Hematopoietic multipotent progenitor cell (in vitro differentiated cells): Measurements from ENCODE around the gene NEDD9. TPM values are rescaled to one million over a fixed set of nuclear protein-coding genes. Genes with fewer than 3 reads are reported as not detected.

ENCODE experiments used
- DNase-seq, 3 donors: peaks; one replicate each; pipeline ENCODE4 v3.0.0-alpha.2; 2011 to 2015; ENCODE audit warnings: low read depth in 2 of 3, low spot score in 2 of 3
- total RNA-seq: library from RNA; depleted of rRNA; stranded (reverse); fragments of >200 nt; gene quantifications from one replicate; pipeline ENCODE4 v1.2.3, GENCODE V29; 2012

NEDD9 gene
- total RNA-seq, 1 donor = 4.6 TPM

GRCh38 chr6:11187301-11187700 lies 45.2 kb downstream of the NEDD9 start:
- no peak for DNase-seq

- DNase-seq = no peak
Observed at GRCh38 chr6:11185204-11185842, 47.1 kb downstream of the NEDD9 start.

GRCh38 chr6:11183761-11184362 lies 48.6 kb downstream of the NEDD9 start:
- DNase-seq = no peak

- DNase-seq = no peak
Observed at GRCh38 chr6:11181478-11182136, 50.9 kb downstream of the NEDD9 start.

GRCh38 chr6:11179419-11180202 lies 52.9 kb downstream of the NEDD9 start:
- no peak for DNase-seq

GRCh38 chr6:11179088-11179418 lies 53.4 kb downstream of the NEDD9 start:
- no peak for DNase-seq

GRCh38 chr6:11177271-11177670 lies 55.2 kb downstream of the NEDD9 start:
- DNase-seq = no peak

- DNase-seq = no peak
Observed at GRCh38 chr6:11174242-11174611, 58.2 kb downstream of the NEDD9 start.

- DNase-seq = peak; percentile 55 to 78 (median 64)
Observed at GRCh38 chr6:11172501-11173327, 59.8 kb downstream of the NEDD9 start.

- no peak for DNase-seq
Observed at GRCh38 chr6:11171952-11172351, 60.5 kb downstream of the NEDD9 start.

GRCh38 chr6:11168091-11168635 lies 64.3 kb downstream of the NEDD9 start:
- DNase-seq = no peak

GRCh38 chr6:11166948-11167347 lies 65.5 kb downstream of the NEDD9 start:
- no peak for DNase-seq

GRCh38 chr6:11164717-11165646 lies 67.5 kb downstream of the NEDD9 start:
- DNase-seq = no peak

GRCh38 chr6:11163932-11164331 lies 68.5 kb downstream of the NEDD9 start:
- no peak for DNase-seq

- DNase-seq = no peak
Observed at GRCh38 chr6:11162262-11162661, 70.2 kb downstream of the NEDD9 start.

GRCh38 chr6:11161031-11161956 lies 71.2 kb downstream of the NEDD9 start:
- no peak for DNase-seq

- no peak for DNase-seq
Observed at GRCh38 chr6:11160199-11160598, 72.3 kb downstream of the NEDD9 start.

- DNase-seq = peak in 1 of 3 donors; percentile 17
Observed at GRCh38 chr6:11155589-11155988, 76.9 kb downstream of the NEDD9 start.
